Adrenal gland (tissue), 5 donors: ENCODE measurements around the gene PTPRD.

Experiments
- CTCF ChIP-seq, 6 experiments: fragments of 450-650 bp in 4 of 6; fragments of 200-600 bp in 2 of 6; sonication (generic) in 1 of 6; IDR thresholded peaks; 1 replicate in 5 of 6; 2 replicates in 1 of 6; pipeline versions ENCODE4 v1.5.1 to v1.8.0; 2016 to 2021; ENCODE audit warnings: antibody characterized with exemption in 6 of 6, mild to moderate bottlenecking in 2 of 6, moderate library complexity in 1 of 6
- POLR2A ChIP-seq, 2 donors: fragments of 450-650 bp; IDR thresholded peaks; one replicate each; pipeline ENCODE4 v1.6.1; 2017; ENCODE audit warnings: antibody characterized with exemption in 2 of 2, mild to moderate bottlenecking in 2 of 2, moderate library complexity in 1 of 2
- donor health status: DM: no; HTN: no; CAD: no.

DNA sequence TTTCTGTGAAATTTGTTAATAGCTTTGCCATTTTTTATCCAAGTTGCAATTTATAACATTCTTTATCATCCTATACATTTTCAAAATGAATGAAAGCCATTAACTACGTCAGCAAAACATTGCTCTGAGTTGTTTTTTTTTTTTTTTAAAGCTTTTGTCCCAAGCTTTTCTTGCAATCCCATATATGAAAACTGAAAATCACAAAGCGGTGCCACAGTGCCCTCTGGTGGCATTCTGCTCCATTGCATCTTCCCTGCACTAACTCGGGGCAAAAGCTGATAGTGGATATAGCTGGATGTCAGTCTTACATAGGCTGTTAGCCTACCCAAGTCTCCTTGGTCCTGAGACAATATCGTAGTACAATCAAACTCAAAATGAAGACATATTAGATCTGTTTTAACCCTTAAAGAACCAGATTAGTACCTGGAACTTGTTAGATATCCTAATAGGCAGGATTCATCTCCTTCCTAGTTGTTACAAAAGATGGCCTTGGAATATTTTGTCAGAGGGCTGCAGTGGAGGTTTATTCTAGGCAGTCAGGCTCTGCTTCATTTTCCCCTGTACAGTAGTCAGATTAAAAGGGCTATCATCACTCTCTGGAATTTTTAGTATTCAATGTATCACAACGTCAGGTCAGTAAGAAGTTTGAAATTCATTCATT, 669.9 kb downstream of the PTPRD start:
- TF ChIP-seq CTCF (IDR thresholded peaks at IDR 0.05), result peak; percentile 57 to 94 (median 70)
- no peak for TF ChIP-seq POLR2A (IDR thresholded peaks at IDR 0.05)
